Subcutaneous adipose tissue (tissue), 4 donors: ENCODE results near the gene DSCAML1. TPM values are rescaled to one million over a fixed set of nuclear protein-coding genes. Genes with fewer than 3 reads are reported as not detected.

Experiments
- total RNA-seq, 4 donors: library from RNA; depleted of rRNA; stranded (reverse); fragments of >200 nt; gene quantifications; one replicate each; pipeline ENCODE4 v1.1.0, GENCODE V29; 2016
- TF ChIP-seq, protein P1 (sequence below): fragments of 450-650 bp; IDR thresholded peaks from one replicate; pipeline ENCODE4 v1.5.1; 2016; ENCODE audit warnings: low read depth, mild to moderate bottlenecking, control low read depth, antibody characterized with exemption, moderate library complexity

Gene DSCAML1
- total RNA-seq, 4 donors from 2014 or later, result 0.22 to 0.82 (median 0.75) TPM; not detected in 1

DNA sequence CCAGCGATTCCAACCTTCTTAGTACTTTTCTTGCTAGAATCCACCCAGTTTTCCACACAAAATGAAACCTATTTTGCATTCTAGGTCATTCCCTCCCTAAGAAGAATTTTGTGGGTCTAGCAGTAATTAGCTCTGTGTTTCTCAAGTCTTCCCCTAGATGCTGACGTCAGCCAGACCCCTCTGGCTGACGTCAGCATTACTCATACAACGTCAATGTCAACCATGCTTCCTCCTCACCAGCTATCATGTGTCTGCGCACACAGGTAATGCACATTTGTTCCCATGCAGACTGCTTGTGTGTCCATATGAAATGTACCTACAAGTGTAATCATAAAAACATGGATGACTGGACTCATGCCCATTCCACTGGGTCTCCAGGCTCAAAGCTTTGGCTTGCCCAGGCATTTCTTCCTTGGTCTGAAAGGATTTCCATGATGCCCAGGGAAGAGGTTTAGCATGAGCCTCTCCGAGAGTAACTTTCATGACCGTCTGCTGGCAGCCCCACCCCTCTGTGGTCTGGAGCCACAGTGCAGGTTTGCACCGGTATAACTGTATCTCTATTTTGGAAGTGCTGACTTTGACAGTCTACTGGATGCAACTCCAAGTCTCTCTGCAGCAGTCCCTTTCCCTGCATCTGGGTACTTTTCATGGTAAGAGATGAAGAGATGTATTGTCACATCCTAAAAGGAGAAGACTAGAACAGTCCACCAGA lies 58.6 kb downstream of the DSCAML1 start:
- TF ChIP-seq, protein P1, sequence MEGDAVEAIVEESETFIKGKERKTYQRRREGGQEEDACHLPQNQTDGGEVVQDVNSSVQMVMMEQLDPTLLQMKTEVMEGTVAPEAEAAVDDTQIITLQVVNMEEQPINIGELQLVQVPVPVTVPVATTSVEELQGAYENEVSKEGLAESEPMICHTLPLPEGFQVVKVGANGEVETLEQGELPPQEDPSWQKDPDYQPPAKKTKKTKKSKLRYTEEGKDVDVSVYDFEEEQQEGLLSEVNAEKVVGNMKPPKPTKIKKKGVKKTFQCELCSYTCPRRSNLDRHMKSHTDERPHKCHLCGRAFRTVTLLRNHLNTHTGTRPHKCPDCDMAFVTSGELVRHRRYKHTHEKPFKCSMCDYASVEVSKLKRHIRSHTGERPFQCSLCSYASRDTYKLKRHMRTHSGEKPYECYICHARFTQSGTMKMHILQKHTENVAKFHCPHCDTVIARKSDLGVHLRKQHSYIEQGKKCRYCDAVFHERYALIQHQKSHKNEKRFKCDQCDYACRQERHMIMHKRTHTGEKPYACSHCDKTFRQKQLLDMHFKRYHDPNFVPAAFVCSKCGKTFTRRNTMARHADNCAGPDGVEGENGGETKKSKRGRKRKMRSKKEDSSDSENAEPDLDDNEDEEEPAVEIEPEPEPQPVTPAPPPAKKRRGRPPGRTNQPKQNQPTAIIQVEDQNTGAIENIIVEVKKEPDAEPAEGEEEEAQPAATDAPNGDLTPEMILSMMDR, result no peak

DNA sequence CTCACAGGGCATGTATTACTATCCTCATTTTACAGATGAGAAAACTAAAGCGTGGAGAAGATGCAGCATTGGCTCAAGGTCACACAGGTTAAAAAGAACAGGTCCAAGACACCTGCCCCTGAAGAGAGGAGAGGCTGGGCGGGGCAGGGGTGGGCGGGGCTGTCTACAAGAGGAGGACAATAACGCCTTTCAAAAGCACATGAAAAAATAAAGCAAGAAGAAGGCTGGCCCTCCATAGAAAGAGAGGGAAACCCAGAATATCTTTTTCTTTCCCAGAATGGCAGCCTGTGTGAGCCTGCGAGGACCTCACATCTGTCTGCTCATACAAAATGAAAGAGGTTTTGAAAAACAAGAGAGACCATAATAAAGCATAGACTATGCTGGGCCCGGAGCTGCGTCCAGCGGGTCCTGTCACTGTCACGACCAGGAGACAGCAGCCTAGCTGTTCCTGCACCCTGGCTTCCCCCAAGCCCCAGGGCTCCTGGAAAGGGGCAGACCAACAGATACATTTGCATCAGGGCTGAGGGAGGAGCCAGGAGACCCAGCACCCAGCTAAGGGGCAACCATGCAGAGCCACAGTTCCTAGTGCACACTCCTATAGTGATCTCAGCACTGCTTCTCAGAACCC lies 61.6 kb downstream of the DSCAML1 start:
- TF ChIP-seq, protein P1, result no peak

DNA sequence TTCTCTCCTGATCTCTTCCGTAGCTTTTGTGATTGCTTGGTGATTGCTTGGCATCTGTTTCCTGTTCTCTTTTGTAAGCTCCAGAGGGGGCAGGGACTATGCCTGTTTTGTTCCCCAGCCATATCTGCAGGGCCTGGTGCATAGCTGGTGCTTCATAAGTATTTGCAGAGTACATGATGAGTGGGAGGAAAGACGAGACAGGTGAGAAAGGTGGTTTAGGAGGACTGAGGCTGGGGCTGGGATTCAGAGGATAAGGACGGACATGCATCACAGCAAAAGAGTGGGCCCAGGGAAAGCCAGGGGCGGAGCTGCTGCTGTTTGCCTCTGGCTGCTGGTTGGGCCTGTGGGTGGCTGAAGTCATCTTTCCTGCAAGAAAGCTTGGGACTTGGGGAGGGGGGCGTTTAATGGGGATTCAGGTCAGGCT lies 62.4 kb downstream of the DSCAML1 start:
- TF ChIP-seq, protein P1, result no peak

DNA sequence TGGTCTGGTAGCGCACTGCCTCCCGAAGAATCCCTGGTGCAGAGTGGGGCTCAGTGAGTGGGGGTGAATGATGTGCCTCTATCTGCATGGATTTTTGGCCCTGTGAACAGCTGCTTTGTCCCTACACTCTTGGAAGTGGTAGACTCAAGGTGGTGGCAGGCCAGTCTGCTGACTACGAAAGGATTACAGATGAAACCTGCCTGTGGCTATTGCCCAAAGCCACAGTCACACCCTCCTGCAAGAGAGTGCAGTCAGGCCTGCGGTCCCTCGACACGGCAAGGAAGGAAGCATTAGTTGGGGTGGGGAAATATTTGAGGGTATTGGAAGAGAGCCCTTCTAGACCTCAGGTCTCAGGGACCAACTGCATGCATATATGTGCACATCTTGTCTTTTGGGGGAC lies 63.7 kb downstream of the DSCAML1 start:
- TF ChIP-seq, protein P1, result no peak

DNA sequence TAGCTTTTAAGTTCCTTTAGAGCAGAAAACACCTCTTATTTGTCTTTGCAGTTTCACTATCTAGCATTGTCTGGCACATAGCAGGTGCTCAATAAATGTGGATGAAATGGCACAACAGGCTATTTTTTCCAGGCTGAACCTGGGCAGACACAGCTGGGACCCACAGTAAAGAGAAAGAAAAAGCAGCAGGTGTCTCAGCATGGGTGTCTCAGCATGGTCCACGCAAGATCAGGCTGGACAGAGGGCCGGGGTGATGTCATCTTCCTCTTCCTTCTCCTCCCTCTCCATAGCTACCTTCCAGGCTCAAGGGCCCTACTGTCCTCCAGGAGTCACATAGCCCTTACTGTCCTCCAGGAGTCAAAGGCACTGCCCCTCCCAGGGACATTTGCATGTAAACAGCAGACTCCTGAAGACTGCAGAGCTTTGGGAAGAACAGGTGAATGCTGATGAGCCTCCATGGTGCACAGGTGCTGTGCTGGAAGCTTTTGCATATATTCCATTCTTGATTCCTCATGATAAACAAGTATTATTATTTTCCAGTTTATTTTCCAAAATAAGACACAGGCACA lies 65.2 kb downstream of the DSCAML1 start:
- TF ChIP-seq, protein P1, result no peak

DNA sequence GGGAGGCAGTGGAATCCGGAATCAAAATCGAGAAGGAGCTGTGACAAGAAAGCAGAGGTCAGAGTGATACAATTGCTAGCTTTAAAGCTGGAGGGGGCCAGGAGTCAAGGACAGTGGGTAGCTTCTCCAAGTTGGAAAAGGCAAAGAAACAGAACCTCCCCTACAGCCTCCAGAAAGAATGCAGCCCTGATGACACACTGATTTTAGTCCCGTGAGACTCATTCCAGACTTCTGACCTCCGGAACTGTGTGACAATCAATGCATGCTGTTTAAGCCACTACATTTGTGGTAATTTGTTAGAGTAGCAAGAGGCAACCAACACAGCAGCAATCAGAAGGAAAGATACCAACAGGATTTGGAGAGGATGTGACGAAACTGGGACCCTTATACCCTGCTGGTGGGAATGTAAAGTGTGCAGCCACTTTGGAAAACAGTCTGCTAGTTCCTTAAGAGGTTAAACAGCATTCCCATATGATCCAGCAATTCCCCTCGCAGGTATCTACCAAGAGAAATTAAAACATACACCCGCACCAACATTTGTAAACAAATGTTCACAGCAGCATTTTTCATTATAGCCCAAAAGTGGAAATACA lies 66.7 kb downstream of the DSCAML1 start:
- TF ChIP-seq, protein P1, result no peak

DNA sequence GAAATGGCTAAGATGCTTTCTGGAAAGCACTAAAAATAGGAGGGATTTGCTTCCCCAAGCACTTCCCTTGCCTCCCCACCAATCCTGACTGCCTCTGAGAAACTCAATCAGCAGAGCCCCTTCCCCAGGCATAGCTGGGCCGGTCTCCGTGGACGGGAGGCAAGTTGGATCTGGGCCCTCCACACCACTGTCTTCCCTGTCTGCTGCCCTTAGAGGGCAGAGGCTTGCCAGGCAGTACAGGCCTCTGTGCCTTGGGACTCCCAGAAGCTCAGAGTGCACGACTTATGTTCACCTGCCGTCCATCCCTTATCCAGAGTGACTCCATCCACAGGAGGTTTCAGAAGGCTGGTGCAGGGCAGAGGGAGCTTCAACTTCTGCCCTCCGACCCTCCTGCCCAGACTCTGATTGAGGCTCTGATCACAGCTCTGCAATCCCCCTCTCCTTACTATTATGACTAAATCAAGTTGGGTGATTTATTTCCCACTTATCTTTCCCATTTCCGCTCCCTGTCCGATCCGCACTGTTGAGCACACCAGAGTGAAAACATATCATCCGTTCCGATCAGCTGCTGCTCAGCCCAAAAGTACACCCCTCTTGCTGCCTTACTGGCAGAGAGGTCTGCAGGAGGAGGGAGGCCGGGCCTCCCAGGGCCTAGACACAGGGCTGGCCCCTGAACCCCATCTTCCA lies 71.8 kb downstream of the DSCAML1 start:
- TF ChIP-seq, protein P1, result no peak
